ENCODE measurements around the gene KLHL36. TPM values are rescaled to one million over a fixed set of nuclear protein-coding genes. Genes with fewer than 3 reads are reported as not detected.

Gene KLHL36
- 39.8 and 43.3 TPM in 2 replicates for polyA plus RNA-seq (2012; rRNA removed)
- 17.4 and 26.1 TPM in 2 replicates for polyA plus RNA-seq (2012; cell fraction: cytosol; rRNA removed)
- 94.5 and 97.9 TPM in 2 replicates for polyA plus RNA-seq (2012; cell fraction: nucleus; rRNA removed)

DNA sequence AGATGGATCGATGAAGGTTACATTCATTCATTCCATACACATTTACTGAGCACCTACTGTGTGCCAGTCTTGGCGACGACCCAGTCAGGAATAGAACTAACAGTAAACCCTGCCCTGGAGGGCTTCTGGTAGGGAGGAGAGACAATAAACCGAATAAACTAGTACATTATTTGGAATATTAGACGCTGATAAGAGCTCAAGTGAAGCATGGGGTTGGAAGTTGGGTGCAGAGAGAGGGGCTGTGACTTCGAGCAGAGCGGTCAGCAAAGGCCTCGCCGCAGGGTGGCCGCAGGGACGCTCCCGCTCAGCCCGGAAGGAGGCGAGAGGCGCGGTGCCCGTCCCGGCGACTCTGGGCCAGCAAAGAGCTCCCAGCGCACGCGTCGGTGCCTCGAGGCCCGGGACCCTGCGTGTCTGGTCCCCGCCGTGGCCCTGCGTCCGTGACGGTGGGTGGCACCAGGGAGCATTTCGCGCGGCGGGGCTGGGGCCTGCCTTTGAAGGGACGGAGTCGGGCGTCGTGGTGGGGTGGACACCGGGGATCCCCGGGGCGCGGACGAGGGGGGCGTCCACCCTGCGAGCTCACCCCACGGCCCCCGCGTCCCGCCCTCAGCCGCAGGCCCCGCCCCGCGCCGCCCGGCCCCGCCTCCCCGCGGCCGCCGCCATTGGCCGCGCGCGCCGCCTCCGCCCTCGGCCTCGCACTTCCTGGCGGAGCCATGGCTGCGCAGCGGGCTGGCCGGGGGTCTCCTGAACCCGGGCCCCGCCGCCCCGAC lies at the start of gene KLHL36:
Gene KLHL36 (plus strand): TSS at position 684 of the 767 bp plus-strand sequence. CDS start 2,357 bp downstream, outside the sequence.
- no peaks in the 10 kb centered on the region for H3K9me2 ChIP-seq
- POLR2A ChIA-PET = interaction anchor here (1.2 kb wide), 1 partner anchor 20 kb away, joined by 3 read pairs; no protein-coding TSS in a partner anchor

DNA sequence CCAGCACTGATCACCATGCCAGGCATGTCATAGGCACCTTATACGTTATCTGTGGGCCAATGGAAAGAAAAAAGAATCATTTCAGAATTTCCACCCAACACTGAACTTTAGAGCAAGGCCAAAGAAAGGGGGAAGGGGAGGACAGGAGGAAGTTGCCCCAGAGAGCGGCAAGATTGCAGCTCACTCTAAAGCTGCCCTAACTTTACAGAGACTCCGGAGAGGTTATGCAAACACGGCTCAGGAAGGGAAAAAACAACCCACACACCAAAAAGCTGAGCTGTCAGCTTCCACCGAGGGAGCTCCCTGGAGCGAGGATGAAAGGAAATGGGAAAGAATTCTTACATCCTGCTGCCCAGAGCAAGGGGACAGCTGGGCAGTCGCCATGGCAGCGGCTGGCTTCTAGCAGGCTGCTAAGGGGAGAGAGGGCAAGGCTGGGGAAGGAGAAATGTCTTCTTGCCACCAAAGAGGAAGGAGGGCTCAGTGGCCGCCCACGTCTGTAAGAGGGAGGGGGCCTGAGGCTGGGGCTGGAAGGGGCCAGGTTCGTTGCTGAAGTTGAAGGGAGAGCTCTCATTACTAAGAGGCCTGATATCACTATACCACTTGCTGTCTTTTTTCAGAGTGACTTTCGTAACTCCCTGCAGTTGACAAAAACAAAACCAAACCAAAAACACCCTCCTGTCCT lies 48.6 kb upstream of the KLHL36 start:
- CTCF ChIA-PET = interaction anchor here (0.9 to 1.4 kb wide), 4 partner anchors 23 to 139 kb away, joined by 3 to 5 read pairs (median 3); no protein-coding TSS in a partner anchor
- H3K4me1 ChIP-seq (ENCODE audit: control insufficient read depth in 1 of 2, insufficient read depth in 2 of 2, low read depth in 1 of 2, low read length in 1 of 2) = peaks cover 7 to 49% of the 10 kb centered on the region in 2 experiments; a peak in 3 of 4 replicates
- H3K9me3 ChIP-seq = no peaks in the 10 kb centered on the region
- no peaks in the 10 kb centered on the region for H3K9me2 ChIP-seq
- H3K4me3 ChIP-seq (ENCODE audit: low read depth in 2 of 2, low read length in 1 of 2) = peak overlapping the region in 1 of 2 experiments; percentile 43; a peak in 2 of 4 replicates
- POLR2A ChIA-PET = no interaction called here
- peaks cover 21% of the 10 kb centered on the region for H4K20me1 ChIP-seq (ENCODE audit: insufficient read depth)
- H3K4me2 ChIP-seq = peak overlapping the region; percentile 69
- H2AFZ ChIP-seq (ENCODE audit: low read depth) = no peak overlapping the region
- peaks cover 37% of the 10 kb centered on the region for H3F3A ChIP-seq (replicated peaks; ENCODE audit: insufficient read depth)
- no peaks in the 10 kb centered on the region for H3K27me3 ChIP-seq (ENCODE audit: insufficient read depth)
- H3K36me3 ChIP-seq (replicated peaks in 1 of 2; ENCODE audit: control insufficient read depth in 1 of 2, insufficient read depth in 2 of 2, low read length in 1 of 2) = no peaks in the 10 kb centered on the region
- peaks cover 87% of the 10 kb centered on the region for H3K79me2 ChIP-seq (ENCODE audit: insufficient read depth)
- TF ChIP-seq, protein P1, sequence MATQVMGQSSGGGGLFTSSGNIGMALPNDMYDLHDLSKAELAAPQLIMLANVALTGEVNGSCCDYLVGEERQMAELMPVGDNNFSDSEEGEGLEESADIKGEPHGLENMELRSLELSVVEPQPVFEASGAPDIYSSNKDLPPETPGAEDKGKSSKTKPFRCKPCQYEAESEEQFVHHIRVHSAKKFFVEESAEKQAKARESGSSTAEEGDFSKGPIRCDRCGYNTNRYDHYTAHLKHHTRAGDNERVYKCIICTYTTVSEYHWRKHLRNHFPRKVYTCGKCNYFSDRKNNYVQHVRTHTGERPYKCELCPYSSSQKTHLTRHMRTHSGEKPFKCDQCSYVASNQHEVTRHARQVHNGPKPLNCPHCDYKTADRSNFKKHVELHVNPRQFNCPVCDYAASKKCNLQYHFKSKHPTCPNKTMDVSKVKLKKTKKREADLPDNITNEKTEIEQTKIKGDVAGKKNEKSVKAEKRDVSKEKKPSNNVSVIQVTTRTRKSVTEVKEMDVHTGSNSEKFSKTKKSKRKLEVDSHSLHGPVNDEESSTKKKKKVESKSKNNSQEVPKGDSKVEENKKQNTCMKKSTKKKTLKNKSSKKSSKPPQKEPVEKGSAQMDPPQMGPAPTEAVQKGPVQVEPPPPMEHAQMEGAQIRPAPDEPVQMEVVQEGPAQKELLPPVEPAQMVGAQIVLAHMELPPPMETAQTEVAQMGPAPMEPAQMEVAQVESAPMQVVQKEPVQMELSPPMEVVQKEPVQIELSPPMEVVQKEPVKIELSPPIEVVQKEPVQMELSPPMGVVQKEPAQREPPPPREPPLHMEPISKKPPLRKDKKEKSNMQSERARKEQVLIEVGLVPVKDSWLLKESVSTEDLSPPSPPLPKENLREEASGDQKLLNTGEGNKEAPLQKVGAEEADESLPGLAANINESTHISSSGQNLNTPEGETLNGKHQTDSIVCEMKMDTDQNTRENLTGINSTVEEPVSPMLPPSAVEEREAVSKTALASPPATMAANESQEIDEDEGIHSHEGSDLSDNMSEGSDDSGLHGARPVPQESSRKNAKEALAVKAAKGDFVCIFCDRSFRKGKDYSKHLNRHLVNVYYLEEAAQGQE (IDR thresholded peaks at IDR 0.05; ENCODE audit: low read depth, low read length) = 0 out of 2 replicates have a peak, but pooled peaks have one; percentile 42
- TF ChIP-seq POLR2AphosphoS5 (IDR thresholded peaks at IDR 0.05; ENCODE audit: low read depth, low read length) = no peak
- TF ChIP-seq MEF2A (IDR thresholded peaks at IDR 0.05; ENCODE audit: borderline replicate concordance, low read depth) = no peak
- TF ChIP-seq SIN3A (IDR thresholded peaks at IDR 0.05; ENCODE audit: borderline replicate concordance, low read depth, low read length) = peak; percentile 20; the same call in 1 of the 2 replicates
- peak; percentile 65 for DNase-seq
- H3K9ac ChIP-seq = peak overlapping the region; percentile 10; the same call in 1 of the 2 replicates
- H3K27ac ChIP-seq (ENCODE audit: low read depth in 2 of 2, low read length in 1 of 2) = peak overlapping the region; percentile 47 to 94; a peak in 3 of 4 replicates
- WGBS (ENCODE audit: low lambda C conversion rate) = 20% methylated on average over 12 of the region's 12 CpGs

More for the DNA sequence above, at the start of gene KLHL36:
- Histone ChIP-seq H3K9ac (peak within 1 kb of the TSS; percentile 66), H4K20me1 (ENCODE audit: insufficient read depth) (peaks cover 10% of the 10 kb centered on the region), H3K4me1 (ENCODE audit: control insufficient read depth in 1 of 2, insufficient read depth in 2 of 2, low read depth in 1 of 2, low read length in 1 of 2) (peaks cover 12 to 20% of the 10 kb centered on the region in 2 experiments; a peak in 2 of 4 replicates), H3K79me2 (ENCODE audit: insufficient read depth) (peaks cover 33% of the 10 kb centered on the region; the same call in 1 of the 2 replicates), H3F3A (replicated peaks; ENCODE audit: insufficient read depth) (peaks cover 21% of the 10 kb centered on the region), H3K27me3 (ENCODE audit: insufficient read depth) (no peaks in the 10 kb centered on the region), H3K27ac (ENCODE audit: low read depth in 2 of 2, low read length in 1 of 2) (peak within 1 kb of the TSS; percentile 45 to 70), H3K4me2 (peak within 1 kb of the TSS; percentile 96), H3K9me3 (no peaks in the 10 kb centered on the region), H2AFZ (ENCODE audit: low read depth) (peak within 1 kb of the TSS; percentile 83), H3K36me3 (replicated peaks in 1 of 2; ENCODE audit: control insufficient read depth in 1 of 2, insufficient read depth in 2 of 2, low read length in 1 of 2) (peaks cover 8 to 13% of the 10 kb centered on the region in 2 experiments), H3K4me3 (ENCODE audit: low read depth in 2 of 2, low read length in 1 of 2) (peak within 1 kb of the TSS; percentile 65 to 74)
- TF ChIP-seq YY1 (IDR thresholded peaks at IDR 0.05; ENCODE audit: low read depth) (0 out of 2 replicates have a peak, but pooled peaks have one; percentile 39), NRF1 (IDR thresholded peaks at IDR 0.05; ENCODE audit: low read depth, low read length) (0 out of 2 replicates have a peak, but pooled peaks have one; percentile 5), TCF12 (IDR thresholded peaks at IDR 0.05) (no peak)
- TF ChIP-seq, protein P2, sequence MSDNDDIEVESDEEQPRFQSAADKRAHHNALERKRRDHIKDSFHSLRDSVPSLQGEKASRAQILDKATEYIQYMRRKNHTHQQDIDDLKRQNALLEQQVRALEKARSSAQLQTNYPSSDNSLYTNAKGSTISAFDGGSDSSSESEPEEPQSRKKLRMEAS (IDR thresholded peaks at IDR 0.05; ENCODE audit: low read depth) = peak; percentile 78; the same call in 1 of the 2 replicates
- 15% methylated on average over 23 of the region's 77 CpGs for WGBS (ENCODE audit: low lambda C conversion rate)
- CTCF ChIA-PET = interaction anchor here (0.7 to 6.4 kb wide), 7 partner anchors 21 to 222 kb away, joined by 3 to 33 read pairs (median 3); no protein-coding TSS in a partner anchor
- peak; percentile 96 for DNase-seq

Measured in SK-N-SH (cell line).